HG02571 (cell line): ENCODE data around the gene ANKRD34C.

Source experiments
- ATAC-seq: cut with Tn5 transposase; IDR thresholded peaks from one replicate; pipeline ENCODE4 v1.9.1; 2021; ENCODE audit warnings: mild to moderate bottlenecking, moderate library complexity; ENCODE audit not compliant: unreplicated experiment

ANKRD34C gene

DNA sequence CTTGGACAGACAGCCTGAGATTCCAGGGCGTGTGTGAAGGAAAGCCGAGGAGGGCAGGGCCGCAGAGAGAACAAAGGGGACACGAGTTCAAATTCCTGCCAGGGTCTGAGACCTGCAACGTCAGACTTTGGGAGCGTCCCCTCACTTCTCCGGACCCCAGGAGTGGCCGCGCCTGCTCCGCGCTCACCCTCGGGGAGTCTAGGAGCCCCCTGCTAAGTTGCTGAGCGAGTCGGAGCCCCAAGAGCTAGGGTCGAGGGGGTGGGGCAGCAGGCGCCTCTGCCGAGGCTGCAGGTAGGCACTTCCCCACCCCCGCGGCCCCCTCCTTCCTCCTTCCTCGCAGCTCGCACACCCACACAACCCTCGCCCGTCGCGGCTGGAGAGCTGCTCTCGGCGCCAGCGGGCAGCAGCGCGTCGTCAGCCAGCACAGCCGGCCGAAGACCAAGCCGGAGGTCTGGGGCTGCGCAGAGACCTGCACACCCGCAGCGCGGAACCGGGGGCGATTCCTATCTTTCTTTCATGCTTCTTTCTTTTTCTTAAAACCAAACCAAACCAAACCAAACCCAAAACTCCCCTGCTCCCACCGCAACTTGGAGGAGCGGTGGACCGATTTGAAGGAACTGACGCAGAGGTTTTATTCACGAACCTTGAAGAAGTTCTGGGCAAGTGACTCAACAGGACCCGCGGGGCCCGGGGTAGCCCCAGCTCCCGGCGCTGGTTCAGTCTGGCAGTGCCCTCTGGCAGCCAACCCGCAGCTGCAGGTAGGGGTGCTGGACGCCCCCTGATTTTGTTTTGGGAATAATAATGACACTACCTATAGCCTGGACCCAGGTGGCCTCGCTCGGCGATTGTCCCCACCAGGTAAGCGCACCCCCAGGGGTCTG, at the start of gene ANKRD34C:
ANKRD34C (plus strand) TSS at position 352 of the 881 bp plus-strand sequence. CDS start 10,563 bp downstream, outside the sequence.
- no peak for ATAC-seq

DNA sequence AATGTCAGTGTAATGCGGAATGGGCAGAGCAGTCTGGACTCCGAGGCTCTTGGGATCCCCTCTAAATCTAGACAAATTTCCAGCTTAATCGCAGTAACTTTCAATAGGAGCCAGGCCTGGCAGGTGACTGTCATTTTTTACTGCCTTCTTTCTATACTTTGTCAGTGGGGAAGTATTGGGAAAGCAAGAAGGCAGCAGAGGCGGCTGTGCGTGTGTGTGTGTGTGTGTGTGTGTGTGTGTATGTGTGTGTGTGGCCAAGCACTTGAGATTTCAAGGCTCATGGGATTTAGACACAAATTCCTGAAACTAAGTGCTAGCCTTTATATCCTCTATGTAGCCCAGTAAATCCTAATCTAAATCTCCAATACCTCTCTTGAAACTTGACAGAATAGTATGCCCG, 49.3 kb upstream of the ANKRD34C start:
- no peak for ATAC-seq

DNA sequence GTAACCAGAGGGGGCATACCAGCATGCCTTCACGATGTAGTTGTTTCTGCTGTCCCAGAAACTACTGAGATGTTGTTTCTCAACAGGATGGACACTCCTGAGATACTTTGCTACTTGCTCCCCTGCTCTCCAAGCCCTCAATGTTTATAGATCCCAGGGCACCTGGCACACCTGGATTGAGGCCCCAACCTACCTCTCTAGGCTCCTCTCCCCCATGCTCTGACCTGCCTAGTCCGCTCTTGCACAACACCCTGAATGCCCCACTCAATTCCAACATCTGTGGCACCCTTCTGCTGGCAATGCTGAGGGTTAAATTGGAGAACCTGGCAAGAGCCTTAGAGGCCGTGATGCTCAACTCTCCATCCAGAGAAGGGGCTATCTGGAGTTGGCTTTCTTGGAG, 42.5 kb upstream of the ANKRD34C start:
- no peak for ATAC-seq

DNA sequence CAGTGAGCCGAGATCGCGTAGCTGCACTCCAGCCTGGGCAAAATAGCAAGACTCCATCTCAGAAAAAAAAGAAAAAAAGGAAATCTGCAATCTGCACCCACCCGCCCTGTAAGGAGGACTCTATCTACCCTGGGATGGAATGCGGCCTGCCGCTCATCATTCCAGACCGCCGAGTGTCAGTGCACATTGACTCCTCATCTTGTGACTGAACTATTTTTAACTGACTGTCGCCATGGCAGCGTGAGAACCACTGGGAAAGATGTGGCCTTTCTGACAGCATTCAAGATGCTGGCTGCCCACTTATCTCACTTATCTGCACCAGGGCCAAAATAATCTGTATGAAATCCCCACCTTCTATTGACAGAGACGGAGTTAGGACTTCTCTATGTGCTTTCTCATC, 38.8 kb upstream of the ANKRD34C start:
- no peak for ATAC-seq

DNA sequence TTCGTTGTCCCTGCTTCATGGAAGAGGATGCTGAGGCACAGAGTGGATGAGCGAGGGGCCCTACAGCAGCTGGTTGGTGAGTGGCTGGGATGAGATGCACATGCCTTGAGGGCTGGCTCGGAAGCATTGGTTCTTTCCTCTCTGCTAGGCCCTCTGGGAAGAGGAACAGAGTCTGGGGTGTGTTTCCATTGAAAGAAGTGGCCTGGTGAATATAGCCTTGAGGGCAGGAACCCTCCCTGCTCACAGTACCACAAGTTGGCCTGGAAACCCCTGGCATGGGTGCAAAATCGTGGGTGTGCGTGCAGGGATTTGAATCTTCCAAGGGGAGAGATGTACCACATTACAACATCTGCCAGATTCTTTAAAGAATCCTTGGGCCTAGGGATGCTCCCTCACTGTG, 37.6 kb upstream of the ANKRD34C start:
- no peak for ATAC-seq

DNA sequence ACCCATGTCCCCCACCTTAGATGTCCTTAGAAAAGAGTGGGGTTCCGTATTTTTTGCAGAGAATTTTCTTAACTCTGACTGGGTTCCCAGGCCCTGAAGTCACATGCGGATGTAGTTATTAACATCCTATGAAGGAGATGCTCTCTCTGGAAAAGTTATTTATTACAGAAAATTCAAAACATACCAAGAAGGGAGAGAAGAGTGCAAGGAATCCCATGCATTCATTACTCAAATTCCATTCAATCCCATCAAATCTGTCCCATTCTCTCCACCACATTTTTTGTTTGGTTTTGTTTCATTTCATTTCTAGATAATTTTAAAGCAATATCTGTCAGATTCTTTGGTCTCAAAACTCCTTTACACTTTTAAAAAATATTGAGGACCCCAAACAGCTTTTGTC, 34.3 kb upstream of the ANKRD34C start:
- ATAC-seq: no peak

DNA sequence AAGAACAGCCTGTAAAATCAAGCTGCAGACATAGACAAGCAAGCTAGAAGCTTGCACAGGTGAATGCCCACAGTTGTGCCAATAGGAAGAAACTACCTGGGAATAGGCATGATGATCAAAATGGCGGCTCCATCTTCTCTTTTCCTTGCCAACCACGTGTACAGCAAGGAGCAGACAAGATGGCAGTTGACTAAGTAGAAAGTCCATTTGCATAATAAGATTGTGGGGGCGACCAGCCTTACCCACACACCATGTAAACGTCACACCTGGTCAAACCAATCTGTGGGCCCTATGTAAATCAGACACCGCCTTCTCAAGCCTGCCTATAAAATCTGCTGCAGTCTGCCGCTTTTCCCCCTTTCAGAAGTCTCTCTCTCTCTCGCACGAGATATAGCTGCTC, 25.1 kb upstream of the ANKRD34C start:
- no peak for ATAC-seq

DNA sequence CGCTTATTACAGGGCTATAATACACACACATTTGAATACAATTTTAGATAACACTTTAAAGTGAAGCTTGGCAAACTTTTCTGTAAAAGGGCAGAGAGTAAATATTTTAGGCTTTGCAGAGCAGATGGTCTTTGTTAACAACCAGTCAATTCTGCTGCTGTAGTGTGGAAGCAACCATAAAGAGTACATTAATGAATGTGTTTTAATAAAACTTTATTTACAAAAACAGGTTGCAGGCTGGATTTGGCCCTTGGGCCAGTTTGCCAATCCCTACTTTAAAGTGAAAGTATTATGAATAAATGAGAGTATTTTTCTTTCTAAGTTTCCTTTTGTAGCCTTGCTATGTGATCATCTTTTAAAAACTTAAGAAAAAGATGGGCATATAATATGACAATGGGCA, 20.7 kb upstream of the ANKRD34C start:
- ATAC-seq: no peak

DNA sequence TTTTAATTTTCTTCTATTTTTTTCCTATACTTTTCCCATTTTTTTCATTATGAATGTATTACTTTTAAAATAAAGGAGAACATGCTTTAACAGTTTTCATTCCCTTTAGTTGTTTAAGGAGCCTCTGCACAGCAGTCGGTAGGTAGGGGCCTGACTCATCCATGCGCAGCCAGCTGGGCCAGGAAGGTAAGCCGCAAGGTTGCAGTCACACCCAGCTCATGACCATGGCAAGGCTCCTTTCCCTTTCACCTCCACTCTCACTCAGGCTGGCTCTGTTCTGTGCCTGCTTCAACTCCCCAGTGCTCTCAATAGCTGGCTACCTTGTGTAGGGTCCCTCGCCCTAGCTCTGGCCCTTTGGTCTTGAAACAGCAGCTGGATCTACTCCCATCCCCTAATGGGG, 17.4 kb upstream of the ANKRD34C start:
- no peak for ATAC-seq

DNA sequence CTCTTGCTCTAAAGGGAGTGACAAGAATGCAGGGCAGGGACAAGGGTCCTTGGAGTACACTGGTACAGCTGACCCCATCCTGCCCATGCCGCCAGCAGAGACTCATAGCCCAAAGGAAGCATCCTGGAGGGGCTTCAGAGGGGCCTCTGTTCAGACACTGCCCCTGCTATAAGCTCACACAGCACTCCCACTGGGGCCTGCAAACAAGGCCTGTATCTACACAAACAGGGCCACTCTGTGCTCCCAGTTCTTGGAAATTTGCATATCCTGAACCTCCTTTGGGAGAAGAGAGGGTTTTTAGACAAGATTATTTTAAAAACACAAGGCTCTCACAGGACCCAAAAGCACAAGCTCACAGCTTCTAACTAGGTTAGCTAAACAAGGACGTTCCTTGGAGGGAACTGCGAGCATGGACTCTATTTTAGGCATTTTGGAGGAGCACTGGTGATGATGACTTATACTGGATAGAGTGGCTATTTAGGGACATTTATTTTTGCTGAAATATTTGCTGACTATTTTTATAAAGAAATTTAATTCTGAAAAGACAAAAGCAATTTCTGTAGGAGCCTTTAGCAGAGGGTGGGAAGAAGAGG, 16.4 kb upstream of the ANKRD34C start:
- no peak for ATAC-seq

DNA sequence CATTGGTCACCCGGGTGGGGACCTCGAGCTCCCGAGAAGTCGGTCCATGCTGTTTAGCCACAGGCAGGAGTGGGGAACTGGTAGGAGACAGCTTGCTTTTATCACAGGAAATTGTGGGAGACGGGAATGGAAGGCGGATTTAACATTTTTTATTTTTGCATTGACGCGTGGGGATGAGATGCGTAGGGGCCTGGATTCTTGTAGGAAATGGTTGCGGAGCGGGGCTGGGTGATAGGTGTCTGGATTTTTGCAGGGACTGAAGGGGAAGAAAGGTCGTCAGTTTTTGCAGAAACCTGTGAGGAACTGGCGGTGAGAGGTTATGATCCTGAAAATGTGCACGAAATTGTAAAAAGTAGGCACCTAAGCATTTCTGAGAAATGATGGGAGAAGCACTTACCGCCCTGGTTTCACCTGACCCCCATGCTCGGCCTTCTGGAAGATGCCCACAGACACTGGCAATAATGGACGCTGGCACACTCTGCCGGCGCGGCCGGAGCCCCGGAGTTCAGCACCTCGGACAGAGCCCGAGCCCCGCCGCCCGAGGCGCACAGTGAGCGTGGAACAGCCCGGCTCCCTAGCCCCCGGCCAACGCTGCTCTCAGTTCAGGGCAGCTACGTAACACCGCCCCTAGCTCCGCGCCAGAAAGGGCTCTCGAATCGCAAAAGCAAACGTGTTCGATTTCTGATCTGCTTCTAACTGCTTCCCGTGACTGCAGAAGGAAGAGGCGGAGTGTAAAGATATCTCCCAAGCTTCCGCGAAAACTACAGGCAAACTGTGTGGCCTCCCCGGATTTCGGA, 928 bp downstream of the ANKRD34C start:
- no peak for ATAC-seq

DNA sequence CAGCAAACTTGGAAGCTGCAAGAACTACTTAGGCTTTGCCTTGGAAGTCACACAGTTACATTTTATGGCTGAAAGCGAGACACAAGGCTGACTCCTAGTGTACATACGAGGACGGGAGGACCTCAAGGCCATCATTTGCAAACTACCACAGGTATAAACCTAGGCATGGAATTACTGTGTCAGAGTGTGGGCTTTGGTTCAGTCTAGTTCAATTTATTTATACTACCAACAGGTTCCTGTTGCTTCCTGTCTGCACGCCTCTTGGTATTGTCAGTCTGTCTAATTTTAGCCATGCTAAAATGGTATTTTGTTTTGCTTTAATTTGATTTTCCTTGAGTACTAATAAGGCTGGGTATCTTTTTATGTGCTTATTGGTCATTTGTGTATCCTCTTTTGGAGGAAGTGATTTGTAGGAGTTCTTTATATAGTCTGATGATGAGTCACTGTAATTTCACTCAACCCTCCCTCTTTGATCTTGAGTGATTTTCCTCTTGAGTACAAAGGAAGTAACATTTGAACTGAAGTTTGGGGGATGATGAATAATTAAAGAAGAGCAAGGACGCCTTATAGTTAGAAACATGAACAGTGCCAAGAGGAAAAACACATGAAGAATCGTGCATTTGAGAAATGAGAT, 8.2 kb downstream of the ANKRD34C start:
- no peak for ATAC-seq

DNA sequence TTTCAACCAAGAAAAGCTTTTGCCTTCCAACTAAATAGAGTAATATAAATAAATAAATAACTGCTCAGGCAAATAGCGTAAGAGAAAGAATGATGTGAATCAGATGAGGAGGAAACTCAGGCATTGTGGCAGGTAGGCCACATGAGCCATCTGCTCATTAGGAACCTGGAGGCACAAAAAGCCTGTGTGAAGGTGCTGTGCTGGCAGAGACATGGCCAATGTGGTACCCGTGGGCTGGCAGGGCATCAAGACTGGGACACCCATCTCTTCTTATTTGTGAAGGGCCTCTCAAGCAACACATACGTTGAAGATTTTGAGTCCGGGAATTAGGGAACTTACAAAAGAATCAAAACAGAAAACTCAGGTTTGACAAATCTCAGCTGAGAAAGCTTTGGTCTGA, 9.5 kb downstream of the ANKRD34C start:
- no peak for ATAC-seq

DNA sequence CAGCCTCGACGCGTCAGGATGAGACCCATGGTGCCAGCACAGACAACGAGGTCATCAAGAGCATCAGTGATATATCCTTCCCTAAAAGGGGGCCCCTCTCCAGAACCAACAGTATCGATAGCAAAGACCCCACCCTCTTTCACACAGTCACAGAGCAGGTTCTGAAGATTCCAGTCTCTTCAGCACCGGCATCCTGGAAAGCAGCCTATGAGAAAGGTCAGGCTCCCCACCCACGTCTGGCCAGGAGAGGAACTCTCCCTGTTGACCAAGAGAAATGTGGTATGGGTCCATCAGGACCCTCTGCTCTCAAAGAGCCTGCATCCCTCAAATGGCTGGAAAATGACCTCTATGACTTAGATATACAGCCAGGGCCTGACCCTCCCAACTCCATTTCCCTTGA, 11.6 kb downstream of the ANKRD34C start:
- ATAC-seq: no peak

DNA sequence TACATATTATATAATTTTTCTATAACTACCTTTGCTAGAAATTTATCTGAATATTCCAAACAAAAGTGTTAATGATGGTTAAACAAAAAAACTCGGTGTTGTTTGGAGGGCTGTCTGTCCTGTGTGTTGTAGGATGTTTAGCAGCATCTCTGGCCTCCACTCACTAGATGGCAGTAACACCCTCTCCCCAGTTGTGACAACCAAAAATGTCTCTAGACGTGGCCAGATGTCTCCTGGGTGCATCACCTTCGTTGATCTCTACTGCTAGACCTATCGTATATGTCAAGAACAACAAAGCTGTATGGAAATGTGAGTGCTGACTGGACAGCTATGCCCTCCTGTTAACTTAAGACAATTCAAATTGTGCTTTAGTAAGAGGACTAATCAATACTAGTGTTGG, 14.1 kb downstream of the ANKRD34C start:
- no peak for ATAC-seq

DNA sequence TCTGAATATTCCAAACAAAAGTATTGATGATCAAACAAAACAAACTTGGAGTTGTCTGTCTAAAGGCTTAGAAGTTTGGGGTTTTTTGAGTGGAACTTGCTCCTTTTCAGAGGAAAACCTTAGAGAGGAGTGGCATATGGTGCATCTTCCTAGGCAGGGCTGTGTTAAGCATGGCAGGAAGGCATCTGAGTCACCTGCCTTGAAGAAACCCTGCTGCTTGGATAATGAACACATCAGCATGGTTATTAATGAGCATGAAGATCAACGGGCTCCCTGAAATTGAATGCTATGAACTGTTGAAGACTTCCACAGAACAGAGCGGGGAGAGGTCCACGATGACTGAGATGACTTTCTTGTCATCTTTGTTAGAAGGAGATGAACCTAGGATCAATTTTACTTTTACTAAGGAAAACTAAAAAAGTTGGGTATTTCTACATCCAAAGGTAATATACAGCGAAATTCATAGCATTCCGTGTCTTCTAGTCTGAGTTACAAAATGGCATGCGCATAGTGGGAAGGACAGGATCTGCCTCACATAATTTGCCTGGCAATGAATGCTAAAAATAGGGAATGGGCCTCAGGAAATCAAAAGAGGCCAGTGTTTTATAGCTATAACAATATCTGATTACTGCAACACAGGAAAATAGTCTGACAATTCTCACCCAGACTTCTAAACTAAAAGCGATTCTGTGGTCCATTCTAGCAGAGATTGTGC, 16.8 kb downstream of the ANKRD34C start:
- ATAC-seq: no peak

DNA sequence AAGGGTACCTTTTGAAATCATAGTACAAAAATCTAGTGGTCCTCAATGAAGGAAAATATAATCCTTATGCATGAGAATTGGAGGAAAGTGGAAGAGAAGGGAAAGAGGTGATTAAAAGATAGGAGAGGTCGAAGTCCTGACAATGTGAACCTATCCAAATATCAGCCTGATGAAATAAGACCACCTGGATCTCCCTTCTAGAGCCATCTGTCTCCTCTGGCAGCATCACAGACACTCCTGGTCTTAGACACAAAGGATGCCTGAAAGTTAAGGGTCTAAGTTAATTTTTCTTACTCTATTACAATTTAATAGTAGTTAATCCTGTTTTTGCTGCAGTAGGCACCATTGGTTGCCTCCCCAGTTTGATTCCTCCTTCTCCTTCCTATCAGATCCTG, 17.3 kb downstream of the ANKRD34C start:
- ATAC-seq: no peak

DNA sequence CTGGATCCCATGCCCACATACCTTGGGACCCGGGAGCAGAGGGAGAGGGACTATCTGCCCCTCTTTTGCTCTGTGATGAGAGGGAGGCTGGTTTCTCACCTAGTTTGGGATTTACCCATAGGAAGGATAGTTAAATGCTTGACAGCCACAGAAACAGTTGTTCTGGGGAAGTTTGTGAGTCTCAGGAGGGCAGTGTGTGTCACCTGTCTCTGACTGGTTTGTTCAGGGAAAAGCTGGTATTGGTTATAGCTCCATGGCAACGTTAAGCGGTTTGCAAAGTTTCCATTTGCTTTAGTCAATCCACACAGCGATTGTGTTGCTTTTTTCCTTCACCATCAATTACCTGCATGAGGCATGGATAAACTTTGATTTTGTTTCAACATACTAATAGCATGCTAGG, 24.7 kb downstream of the ANKRD34C start:
- ATAC-seq: no peak

DNA sequence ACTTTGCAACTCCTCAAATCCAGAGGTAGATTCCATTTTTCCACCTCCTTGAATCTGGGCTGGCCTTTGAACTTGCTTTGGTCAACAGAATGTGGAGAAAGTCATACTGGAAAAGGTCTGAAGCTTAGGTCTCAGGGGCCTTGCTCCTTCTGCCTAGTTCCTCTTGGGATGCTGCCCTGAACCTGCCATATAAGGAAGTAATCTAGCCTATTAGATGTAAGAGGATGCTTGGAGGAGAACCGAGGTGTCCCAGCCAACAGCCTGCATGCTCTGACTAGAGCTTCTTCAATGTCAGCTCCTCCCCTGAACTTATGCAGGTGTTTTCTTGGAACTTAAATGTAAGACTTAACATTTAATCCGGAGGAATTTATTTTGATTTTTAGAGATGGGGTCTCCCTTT, 26.4 kb downstream of the ANKRD34C start:
- no peak for ATAC-seq

DNA sequence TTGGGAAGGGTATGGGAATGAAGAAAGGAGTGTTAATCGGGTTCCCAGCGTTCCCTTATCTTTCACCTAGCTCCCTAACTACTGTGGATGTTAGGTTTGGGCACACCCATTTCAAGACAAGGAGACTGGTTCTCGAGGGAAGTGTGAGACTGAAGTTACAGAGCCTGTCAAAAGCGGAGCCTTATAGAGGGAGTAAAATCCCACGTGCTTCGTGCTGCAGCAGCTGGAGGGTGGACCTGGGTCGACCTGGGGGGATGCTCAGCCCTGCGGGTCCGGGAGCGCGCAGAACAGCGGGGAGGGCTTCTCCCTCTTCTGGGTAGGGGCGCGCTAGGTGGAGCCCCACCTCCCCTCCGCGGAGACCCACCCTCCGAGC, 28.1 kb downstream of the ANKRD34C start:
- ATAC-seq: peak; percentile 27
